K562 (cell line): ENCODE results near the gene ITPRIPL2. TPM values are rescaled to one million over a fixed set of nuclear protein-coding genes. Genes with fewer than 3 reads are reported as not detected.

Experiments used
- ATAC-seq: fragments of 200-7000 bp; cut with Tn5 transposase; 3 replicates; pipeline ENCODE4 v1.9.1; 2020; ENCODE audit warnings: moderate library complexity
- BruUV-seq: library from RNA; stranded (reverse); fragments of 400-500 nt; replicated peaks from 2 replicates; lab custom pipeline; 2021; lab: Mats Ljungman, UMichigan
- CTCF ChIA-PET: fragments of 300-600 bp; formaldehyde crosslinking; extraction: SDS; loops from one replicate; lab custom pipeline; 2021; ENCODE audit warnings: low intra/inter-chr PET ratio; lab: Yijun Ruan, JAX
- POLR2A ChIA-PET: fragments of 300-600, 350-650 bp; sonication (Branson Sonifier 250); formaldehyde crosslinking; extraction: SDS; loops from one replicate; lab custom pipeline; 2021; ENCODE audit warnings: antibody characterized with exemption, inconsistent platforms; lab: Yijun Ruan, JAX
- DNase-seq, 4 experiments: peaks; one replicate each; pipeline versions ENCODE4 v3.0.0 to v3.0.0-alpha.2; 2011 to 2018; ENCODE audit warnings: low spot score in 3 of 4, mixed read lengths in 3 of 4; ENCODE audit errors: extremely low read depth in 1 of 4
- FAIRE-seq: peaks from 2 replicates; lab custom pipeline; 2011; peaks lifted over from hg19 to GRCh38; lab: Jason Lieb, UNC
- H2AFZ ChIP-seq: 2 replicates; pipeline ENCODE4 v1.6.0; 2011; ENCODE audit warnings: low read depth, low read length, control low read depth, inconsistent platforms
- H3K27ac ChIP-seq: fragments of 200-600 bp; 3 replicates; pipeline ENCODE4 v1.8.0; 2011; ENCODE audit warnings: low read depth, mild to moderate bottlenecking, control low read depth, inconsistent platforms, low read length, moderate library complexity, mixed read lengths; ENCODE audit errors: extremely low read depth
- H3K27me3 ChIP-seq, 2 experiments: fragments of 300-600 bp in 1 of 2; 2 replicates in 1 of 2; 3 replicates in 1 of 2; pipeline versions ENCODE4 v1.6.0 to v1.8.0; 2011; ENCODE audit warnings: inconsistent platforms in 2 of 2, low read length in 2 of 2, mild to moderate bottlenecking in 1 of 2, mixed read lengths in 1 of 2, moderate library complexity in 1 of 2; ENCODE audit not compliant: control insufficient read depth in 2 of 2, insufficient read depth in 2 of 2
- H3K36me3 ChIP-seq: fragments of 300-600 bp; 3 replicates; pipeline ENCODE4 v1.8.0; 2011; ENCODE audit warnings: mild to moderate bottlenecking, low read length, inconsistent platforms; ENCODE audit not compliant: control insufficient read depth, insufficient read depth
- H3K4me1 ChIP-seq, 2 experiments: fragments of 200-600 bp in 1 of 2; replicated peaks in 1 of 2; 2 replicates in 1 of 2; 3 replicates in 1 of 2; pipeline versions ENCODE4 v1.5.1 to v1.8.0; 2011; ENCODE audit warnings: inconsistent platforms in 2 of 2, low read length in 2 of 2, mild to moderate bottlenecking in 1 of 2, mixed read lengths in 1 of 2, moderate library complexity in 1 of 2; ENCODE audit not compliant: control insufficient read depth in 2 of 2, insufficient read depth in 2 of 2
- H3K4me2 ChIP-seq: 2 replicates; pipeline ENCODE4 v1.6.1; 2011; ENCODE audit warnings: low read length, control low read depth, inconsistent platforms, mixed read lengths; ENCODE audit not compliant: insufficient read depth
- H3K4me3 ChIP-seq: fragments of 200-600 bp; sonication (generic), shearing (Covaris generic); 2 replicates; pipeline ENCODE4 v1.5.1; 2016; ENCODE audit warnings: control low read depth, inconsistent platforms
- H3K79me2 ChIP-seq: fragments of 200-600 bp; 3 replicates; pipeline ENCODE4 v1.8.0; 2011; ENCODE audit warnings: low read length, inconsistent platforms; ENCODE audit not compliant: control insufficient read depth, insufficient read depth
- H3K9ac ChIP-seq, 2 experiments: 2 replicates each; pipeline versions ENCODE4 v1.6.0 to v1.6.1; 2011; ENCODE audit warnings: low read depth in 2 of 2, low read length in 2 of 2, control low read depth in 1 of 2, inconsistent platforms in 1 of 2, mild to moderate bottlenecking in 1 of 2, mixed read lengths in 1 of 2; ENCODE audit not compliant: insufficient read depth in 1 of 2
- H3K9me1 ChIP-seq: one replicate; pipeline ENCODE4 v1.6.0; 2011; ENCODE audit warnings: inconsistent platforms, mild to moderate bottlenecking, low read length, moderate library complexity; ENCODE audit not compliant: control insufficient read depth, insufficient read depth
- H3K9me3 ChIP-seq: replicated peaks from 2 replicates; pipeline ENCODE4 v1.5.1; 2011; ENCODE audit warnings: low read depth, low read length, inconsistent platforms; ENCODE audit not compliant: control insufficient read depth, insufficient read depth
- H4K20me1 ChIP-seq: replicated peaks from 2 replicates; pipeline ENCODE4 v1.6.1; 2011; ENCODE audit warnings: low read length, inconsistent platforms, mixed read lengths; ENCODE audit not compliant: control insufficient read depth, insufficient read depth
- COPS2 ChIP-seq: fragments of 450-650 bp; conservative IDR thresholded peaks from 2 replicates; pipeline ENCODE4 v1.6.1; 2016; ENCODE audit warnings: mild to moderate bottlenecking, moderate library complexity
- CREB3 ChIP-seq: fragments of 450-650 bp; conservative IDR thresholded peaks from 2 replicates; pipeline ENCODE4 v1.6.1; 2016; ENCODE audit warnings: missing genetic modification characterization, low read depth, mild to moderate bottlenecking, missing compliant biosample characterization, moderate library complexity
- HDAC6 ChIP-seq: IDR thresholded peaks from 2 replicates; pipeline ENCODE4 v1.6.1; 2012; ENCODE audit warnings: low read depth, mild to moderate bottlenecking, control low read depth, inconsistent platforms, low read length, moderate library complexity
- JUND ChIP-seq, 2 experiments: IDR thresholded peaks; 2 replicates in 1 of 2; 3 replicates in 1 of 2; pipeline ENCODE4 v1.6.1; 2011; ENCODE audit warnings: borderline replicate concordance in 2 of 2, low read depth in 2 of 2, low read length in 2 of 2, improper control_type of control experiment in 1 of 2, missing biosample characterization in 1 of 2, missing genetic modification characterization in 1 of 2, missing genetic modification reagents in 1 of 2
- KDM5B ChIP-seq: fragments of 200-600 bp; sonication (generic); IDR thresholded peaks from 2 replicates; pipeline ENCODE4 v1.6.1; 2012; ENCODE audit warnings: low read depth, mild to moderate bottlenecking, moderate library complexity, low read length, control low read depth, inconsistent platforms; ENCODE audit not compliant: insufficient replicate concordance
- NFXL1 ChIP-seq: fragments of 450-650 bp; formaldehyde crosslinking; IDR thresholded peaks from 2 replicates; pipeline ENCODE4 v1.4.0; 2021; ENCODE audit warnings: mild to moderate bottlenecking
- NONO ChIP-seq, 2 experiments: fragments of 200-400 bp in 1 of 2; fragments of 450-650 bp in 1 of 2; formaldehyde crosslinking in 1 of 2; IDR thresholded peaks; 2 replicates each; pipeline ENCODE4 v1.6.1; 2017; ENCODE audit warnings: low read depth in 2 of 2, mild to moderate bottlenecking in 2 of 2, moderate library complexity in 2 of 2, low read length in 1 of 2
- PHB2 ChIP-seq: fragments of 450-650 bp; IDR thresholded peaks from 2 replicates; pipeline ENCODE4 v1.6.1; 2017; ENCODE audit warnings: low read depth
- ZFP36 ChIP-seq: fragments of 150-350 bp; IDR thresholded peaks from 2 replicates; pipeline ENCODE4 v1.6.1; 2018; ENCODE audit warnings: low read length, low read depth; ENCODE audit not compliant: partially characterized antibody
- ZNF140 ChIP-seq: fragments of 250-450 bp; sonication (Bioruptor Pico); IDR thresholded peaks from 2 replicates; pipeline ENCODE4 v1.8.0; 2021; ENCODE audit warnings: moderate library complexity, mild to moderate bottlenecking, inconsistent platforms
- ZNF24 ChIP-seq: fragments of 450-650 bp; IDR thresholded peaks from 2 replicates; pipeline ENCODE4 v1.6.1; 2016
- WGBS: fragments of 100-300 bp; shearing (Covaris generic); methylation state at CpG from one replicate; pipeline ENCODE4 v1.1.6; 2016; ENCODE audit warnings: low coverage, mixed read lengths; ENCODE audit not compliant: insufficient coverage; ENCODE audit errors: missing lambda C conversion rate; 5-methylcytosine and 5-hydroxymethylcytosine counted together
- in situ Hi-C: fragments of 300-500 bp; cut with MboI; formaldehyde crosslinking; loops from 4 replicates; pipeline ENCODE4 v1.15.0; 2018; ENCODE audit warnings: inconsistent platforms, mixed read lengths
- intact Hi-C: fragments of 100-400 bp; cut with micrococcal nuclease; formaldehyde crosslinking; loops from 2 replicates; pipeline ENCODE4 v1.14.2; 2022
- polyA plus RNA-seq, 8 experiments: library from polyadenylated mRNA; depleted of rRNA in 4 of 8; stranded (reverse) in 5 of 8; unstranded in 3 of 8; fragments of >200 nt; fragmentation: Nextera tagmentation in 2 of 8; fragmentation: Illumina TruSeq in 1 of 8; extraction: Ambion mirVana in 2 of 8; extraction: Trizol in 1 of 8; gene quantifications; 2 replicates each; pipeline versions ENCODE4 v1.2.1 to v1.2.3, GENCODE V29; 2011 to 2014; ENCODE audit warnings: inconsistent platforms in 1 of 8, missing spikeins in 1 of 8
- total RNA-seq, 7 experiments: library from RNA; depleted of rRNA in 6 of 7; stranded (reverse); fragments of >200 nt in 6 of 7; fragmentation: Illumina TruSeq in 2 of 7; extraction: Trizol in 2 of 7; gene quantifications; 2 replicates each; pipeline versions ENCODE4 v1.2.1 to v1.2.3, GENCODE V29; 2011 to 2021; ENCODE audit warnings: low replicate concordance in 1 of 7
- TF ChIP-seq, protein P1 (sequence below): fragments of 450-650 bp; IDR thresholded peaks from 2 replicates; pipeline ENCODE4 v1.6.1; 2018; ENCODE audit warnings: mild to moderate bottlenecking, low read depth; ENCODE audit not compliant: partially characterized antibody

Gene ITPRIPL2
- total and polyA plus RNA-seq, 9 of the 15 experiments (the other 6 are each of a cell fraction or from before 2014, with no cell fraction given): 0.04 to 2.2 (median 0.58) TPM

DNA sequence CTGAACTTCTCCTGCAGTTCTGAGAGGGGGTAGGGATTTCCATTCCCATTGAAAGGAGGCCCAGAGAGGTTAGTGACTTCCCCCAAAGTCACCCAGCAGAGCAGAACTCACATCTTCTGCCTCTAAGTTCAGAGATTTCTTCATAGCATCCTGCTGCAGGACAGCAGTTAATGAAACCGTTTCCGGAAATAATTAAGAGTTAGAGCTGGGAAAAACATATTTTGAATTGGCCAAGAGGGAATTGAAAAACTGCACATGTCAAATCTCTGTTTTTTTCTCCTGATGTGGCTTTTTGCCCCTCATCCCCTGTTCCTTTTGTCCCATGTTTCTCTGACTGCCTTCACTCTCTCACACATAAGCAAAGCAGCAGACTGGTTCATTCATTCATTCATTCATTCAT is 26.6 kb downstream of the ITPRIPL2 start:
- CTCF ChIA-PET: no interaction called here
- no peak overlapping the region for H3K27ac ChIP-seq
- H3K27me3 ChIP-seq: peaks cover 19 to 21% of the 10 kb centered on the region in 2 experiments
- no peak overlapping the region for H3K9ac ChIP-seq
- H3K9me1 ChIP-seq: no peaks in the 10 kb centered on the region
- ATAC-seq (no peak), DNase-seq (no peak)
- H3K4me3 ChIP-seq: no peak overlapping the region
- peaks cover 10 to 12% of the 10 kb centered on the region in 2 experiments for H3K4me1 ChIP-seq
- BruUV-seq: no TSS peak
- H3K4me2 ChIP-seq: no peak overlapping the region
- no peaks in the 10 kb centered on the region for H3K36me3 ChIP-seq
- TF ChIP-seq COPS2: no peak
- peak; percentile 82 for TF ChIP-seq ZNF24
- TF ChIP-seq ZFP36: peak; percentile 53
- no peak for TF ChIP-seq ZNF140 (CRISPR knock-in tag)
- TF ChIP-seq, all 486 proteins: peak for 2
- Histone ChIP-seq H2AFZ (no peak overlapping the region), H3K9me3 (no peaks in the 10 kb centered on the region), H4K20me1 (no peaks in the 10 kb centered on the region), H3K79me2 (no peaks in the 10 kb centered on the region)
- intact Hi-C loops: no loop called here
- no peak for FAIRE-seq
- 0% methylated on average over 2 of the region's 2 CpGs for WGBS
- in situ Hi-C loops: no loop called here
- POLR2A ChIA-PET: no interaction called here

- no peaks in the 10 kb centered on the region for H4K20me1 ChIP-seq
- BruUV-seq: no TSS peak
- ATAC-seq (no peak), FAIRE-seq (no peak), DNase-seq (no peak)
- H3K27ac ChIP-seq: no peak overlapping the region
- H3K4me2 ChIP-seq: no peak overlapping the region
- H3K9me1 ChIP-seq: no peaks in the 10 kb centered on the region
- no peaks in the 10 kb centered on the region; a peak in 1 of 5 replicates for H3K4me1 ChIP-seq
- in situ Hi-C loops (no loop called here), intact Hi-C loops (no loop called here)
- H3K9ac ChIP-seq: no peak overlapping the region
- no peak overlapping the region for H3K4me3 ChIP-seq
- H3K27me3 ChIP-seq: peaks cover 19 to 21% of the 10 kb centered on the region in 2 experiments
- H2AFZ ChIP-seq: no peak overlapping the region
- ChIA-PET POLR2A (interaction anchor here (0.6 to 1.1 kb wide), 3 partner anchors 16 to 37 kb away, joined by 3 to 5 read pairs (median 4); no protein-coding TSS in a partner anchor), CTCF (no interaction called here)
- 1% methylated on average over 8 of the region's 8 CpGs for WGBS
- H3K9me3 ChIP-seq: 0 out of 2 replicates have a peak, but pooled peaks cover under 1% of the 10 kb centered on the region
- H3K36me3 ChIP-seq: no peaks in the 10 kb centered on the region
- H3K79me2 ChIP-seq: no peaks in the 10 kb centered on the region
- TF ChIP-seq, protein P1, sequence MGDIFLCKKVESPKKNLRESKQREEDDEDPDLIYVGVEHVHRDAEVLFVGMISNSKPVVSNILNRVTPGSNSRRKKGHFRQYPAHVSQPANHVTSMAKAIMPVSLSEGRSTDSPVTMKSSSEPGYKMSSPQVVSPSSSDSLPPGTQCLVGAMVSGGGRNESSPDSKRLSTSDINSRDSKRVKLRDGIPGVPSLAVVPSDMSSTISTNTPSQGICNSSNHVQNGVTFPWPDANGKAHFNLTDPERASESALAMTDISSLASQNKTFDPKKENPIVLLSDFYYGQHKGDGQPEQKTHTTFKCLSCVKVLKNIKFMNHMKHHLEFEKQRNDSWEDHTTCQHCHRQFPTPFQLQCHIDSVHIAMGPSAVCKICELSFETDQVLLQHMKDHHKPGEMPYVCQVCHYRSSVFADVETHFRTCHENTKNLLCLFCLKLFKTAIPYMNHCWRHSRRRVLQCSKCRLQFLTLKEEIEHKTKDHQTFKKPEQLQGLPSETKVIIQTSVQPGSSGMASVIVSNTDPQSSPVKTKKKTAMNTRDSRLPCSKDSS: no peak
- TF ChIP-seq NFXL1: no peak
- no peak for TF ChIP-seq CREB3
- TF ChIP-seq PHB2: no peak
- no peak for TF ChIP-seq JUND (IDR thresholded peaks at IDR 0.05; ENCODE audit: borderline replicate concordance, low read depth, low read length)
- no peak for TF ChIP-seq JUND (tag; IDR thresholded peaks at IDR 0.05; ENCODE audit: borderline replicate concordance, low read depth, low read length)
- TF ChIP-seq KDM5B: no peak
- TF ChIP-seq HDAC6: no peak
- no peak for TF ChIP-seq NONO (IDR thresholded peaks at IDR 0.05; ENCODE audit: low read depth in 2 of 2, low read length in 1 of 2)
These were observed 29.3 kb downstream of the ITPRIPL2 start for GRCh38 chr16:19142939-19143598.
